ENCODE results near the gene RPRML. TPM values are rescaled to one million over a fixed set of nuclear protein-coding genes. Genes with fewer than 3 reads are reported as not detected.
"Not testable (repeated sequence)": the region's sequence is repeated elsewhere in the genome, so short reads cannot be mapped to it uniquely, and the experiment has no call there.

Gene RPRML
- polyA plus RNA-seq, 1 donor, result 0.42 TPM

DNA sequence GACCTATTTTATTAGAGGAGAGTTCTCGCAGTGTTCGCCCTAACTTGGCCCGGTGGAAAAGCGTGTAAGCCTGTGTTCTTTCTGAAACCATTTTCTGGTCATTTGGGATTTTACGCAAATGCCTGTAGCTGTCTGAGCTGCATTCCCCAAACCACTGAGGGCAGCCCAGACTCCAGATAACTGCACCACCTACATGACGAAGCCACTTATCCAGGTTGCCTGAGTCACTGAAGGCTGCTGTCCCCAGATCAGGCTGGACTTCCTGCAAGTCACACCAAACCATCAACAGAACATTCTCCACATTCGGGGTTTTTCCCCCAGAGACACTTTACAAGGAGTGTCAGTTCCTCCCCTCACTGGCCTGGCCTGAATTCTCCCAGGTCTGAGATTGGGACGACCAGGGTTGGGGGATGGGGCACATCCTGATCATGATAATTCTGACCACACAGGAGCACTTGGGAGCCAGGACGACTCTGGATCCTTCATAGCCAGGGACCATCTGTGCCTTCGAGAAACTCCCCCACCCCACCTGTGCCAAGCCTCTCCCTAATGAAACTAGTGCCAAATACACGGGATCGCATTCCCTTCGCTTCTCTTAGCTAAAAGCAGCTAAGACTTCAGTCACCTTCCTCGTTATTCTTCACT is 2.3 kb downstream of the RPRML start:
- DNase-seq (ENCODE audit: low read depth), result no peak

DNA sequence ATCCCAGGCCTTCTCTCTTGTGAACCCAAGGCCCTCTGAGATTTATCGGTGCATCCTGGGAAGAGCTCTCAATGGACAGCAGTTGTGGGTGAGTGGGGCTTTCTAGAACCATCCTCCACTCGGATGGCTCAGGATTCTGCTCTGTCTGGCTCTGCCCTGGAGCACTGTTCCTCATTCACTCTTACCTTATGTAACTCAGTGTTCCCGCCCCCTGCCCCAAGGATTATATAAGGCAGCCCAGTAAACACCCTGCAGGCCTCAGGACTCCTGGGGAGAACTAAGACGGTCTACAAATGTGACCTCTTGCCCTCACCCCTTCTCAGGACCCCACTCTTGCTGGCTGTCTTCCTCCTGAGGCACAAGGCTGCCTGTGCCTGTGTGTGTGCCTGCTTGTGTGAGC is 3.8 kb downstream of the RPRML start:
- no peak for DNase-seq (ENCODE audit: low read depth)

DNA sequence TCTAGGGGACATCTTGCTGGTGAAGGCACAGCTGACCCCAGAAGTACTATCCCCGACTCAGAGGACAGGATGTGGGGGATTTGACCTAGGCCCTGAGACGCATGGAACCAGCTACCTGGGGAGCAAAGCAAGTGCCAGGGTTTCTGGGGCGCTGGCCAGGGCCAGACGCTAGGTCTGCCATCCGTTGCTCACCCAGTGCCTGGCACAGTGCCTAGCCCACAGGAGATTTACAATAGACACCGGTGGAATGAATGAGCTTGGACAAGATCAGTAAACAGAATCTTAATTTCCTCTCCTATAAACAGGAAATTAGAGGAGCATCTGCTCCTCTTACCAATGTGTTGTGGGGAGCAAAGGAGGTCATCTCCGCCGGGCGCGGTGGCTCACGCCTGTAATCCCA is 5.0 kb downstream of the RPRML start:
- no peak for DNase-seq (ENCODE audit: low read depth)

DNA sequence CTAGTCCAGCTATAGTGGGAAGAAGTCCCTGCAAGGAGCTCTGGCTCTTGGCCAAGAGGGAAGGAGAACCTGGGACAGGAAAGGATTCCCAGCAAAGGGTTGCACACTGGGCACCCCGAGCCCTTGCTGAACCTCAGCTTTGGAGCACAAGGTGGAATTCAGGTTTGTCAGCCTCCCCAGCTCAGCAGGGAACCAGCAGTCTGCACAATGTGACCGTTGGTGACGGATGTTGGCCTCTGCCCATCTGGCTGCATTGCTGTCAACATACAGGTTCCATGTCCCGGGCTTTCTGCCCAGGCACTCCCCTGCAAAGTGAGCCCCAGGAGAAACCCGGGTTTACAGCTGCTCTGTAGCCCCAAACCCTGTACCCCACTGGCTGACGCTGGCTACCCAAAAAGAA is 6.7 kb downstream of the RPRML start:
- no peak for DNase-seq (ENCODE audit: low read depth)

DNA sequence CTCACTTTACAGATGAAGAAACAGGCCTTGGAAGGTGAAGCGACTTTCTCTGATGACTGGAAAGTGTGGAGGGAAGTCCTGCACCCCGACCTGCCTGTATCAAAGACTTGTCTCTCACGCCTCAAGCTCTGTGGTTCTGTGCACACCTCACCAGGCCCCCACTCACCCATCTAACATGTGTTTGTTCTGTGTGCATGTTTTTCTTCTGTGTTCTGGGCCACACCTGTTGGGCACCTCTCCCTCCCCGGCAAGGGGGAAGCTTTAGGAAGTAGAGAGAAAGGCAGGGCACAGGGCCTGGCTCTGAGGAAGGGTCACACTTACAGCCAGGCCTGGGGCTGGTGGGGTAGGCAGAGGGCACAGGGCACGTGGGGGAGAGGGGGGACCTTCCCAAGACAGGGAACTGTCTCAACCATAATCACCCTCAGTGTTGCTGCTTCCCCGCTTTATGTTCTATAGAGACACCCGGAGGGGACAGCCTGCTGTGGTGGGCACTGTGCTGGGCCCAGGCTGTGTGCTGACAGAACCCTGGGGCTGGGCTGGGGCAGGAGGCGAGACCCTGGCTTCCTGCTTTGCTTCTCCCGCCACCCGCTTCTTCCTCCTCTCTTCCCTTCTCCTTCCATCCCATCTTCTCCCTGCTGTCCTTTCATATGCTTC is 7.3 kb downstream of the RPRML start:
- no peak for DNase-seq (ENCODE audit: low read depth)

DNA sequence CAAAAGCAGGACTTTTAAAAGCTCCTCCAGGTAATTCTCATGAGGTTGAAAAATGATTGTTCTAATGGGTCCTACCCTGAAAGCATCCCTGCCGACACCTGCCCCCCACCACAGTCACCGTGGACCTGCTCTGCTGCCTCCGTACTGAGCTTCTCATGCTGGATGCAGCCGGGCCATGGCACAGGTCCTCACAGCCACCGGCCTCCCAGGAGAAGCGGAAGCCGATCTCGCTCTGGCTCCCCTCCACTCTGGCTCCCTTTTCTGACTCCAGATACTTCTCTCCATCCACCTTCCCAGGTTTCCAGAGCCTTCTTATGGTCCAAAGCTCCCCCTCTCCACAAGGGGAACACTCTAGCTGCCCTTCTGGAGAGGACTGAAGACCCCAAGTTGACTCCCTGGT is 10.2 kb downstream of the RPRML start:
- DNase-seq (ENCODE audit: low read depth), result no peak

DNA sequence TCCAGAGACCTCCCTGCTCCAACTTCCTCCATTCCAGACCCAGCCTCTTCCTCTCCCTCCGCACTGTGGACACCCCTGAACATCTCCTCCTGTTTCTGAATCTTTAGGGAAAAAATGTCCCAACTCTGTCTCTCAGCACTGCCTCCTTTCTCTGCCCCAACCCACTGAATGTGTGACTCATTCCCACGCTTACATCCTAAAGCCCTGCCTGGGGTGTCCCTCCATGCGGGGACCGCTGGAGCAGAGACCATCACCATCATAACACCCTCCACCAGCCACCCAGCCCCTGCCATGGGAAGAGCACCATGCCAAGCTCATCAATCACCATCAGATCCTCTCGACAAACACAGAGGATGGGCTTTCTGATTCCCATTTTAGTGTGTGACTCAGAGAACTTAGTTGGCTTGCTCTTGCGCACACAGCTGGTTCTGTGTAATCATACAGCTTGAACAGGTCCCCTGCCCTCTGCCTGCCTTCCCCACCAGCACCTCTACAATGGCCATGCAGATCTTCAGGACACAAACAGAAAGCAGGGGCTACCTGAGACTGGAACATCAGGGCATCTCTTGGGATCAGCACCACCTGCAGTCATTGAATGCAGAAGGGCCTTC is 10.7 kb downstream of the RPRML start:
- DNase-seq (ENCODE audit: low read depth), result no peak

DNA sequence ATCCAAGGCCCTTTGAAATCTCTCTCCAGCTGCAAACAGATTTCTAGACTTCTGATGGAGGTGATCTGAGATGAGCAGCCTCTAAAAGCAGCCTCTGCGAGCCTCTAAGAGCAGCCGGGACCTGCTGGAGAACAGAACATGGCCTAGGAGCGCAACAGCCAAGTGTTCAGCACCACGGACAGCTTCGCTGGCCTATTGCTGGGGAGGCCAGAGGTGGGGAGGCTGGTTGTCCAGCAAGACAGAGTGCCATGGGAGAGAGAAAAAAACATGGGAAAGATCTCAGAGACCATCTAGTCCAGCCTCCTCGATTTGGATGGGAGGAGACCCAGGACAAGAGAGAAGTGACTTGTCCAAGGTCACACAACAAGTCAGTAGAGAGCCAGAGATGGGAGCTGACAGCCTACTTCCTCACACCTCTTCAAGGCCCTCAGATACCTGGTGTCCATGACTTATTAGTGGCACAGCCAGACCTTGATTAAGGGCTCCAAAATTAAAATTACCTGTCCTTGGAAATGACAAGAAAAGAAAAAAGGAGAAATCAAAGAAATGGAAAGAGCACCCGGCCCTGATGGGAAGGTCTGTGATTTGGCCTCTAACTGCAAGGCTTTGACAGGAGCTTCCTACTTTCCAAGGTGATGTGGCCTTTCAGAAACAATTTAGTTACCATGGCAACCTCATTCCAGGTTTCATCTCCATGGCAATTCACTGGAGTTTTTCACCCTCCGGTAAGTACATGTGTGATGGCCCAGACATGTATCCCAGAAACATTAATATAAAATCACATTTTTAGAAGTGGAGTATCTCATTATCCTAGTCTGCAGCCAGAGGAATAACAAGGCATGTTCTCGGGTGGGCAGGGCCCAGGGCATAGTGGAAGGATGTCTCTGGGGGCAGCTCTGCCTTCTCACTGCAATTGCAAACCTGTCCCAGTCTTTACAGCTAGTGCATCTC is 14.5 kb downstream of the RPRML start:
- DNase-seq (ENCODE audit: low read depth), result no peak

DNA sequence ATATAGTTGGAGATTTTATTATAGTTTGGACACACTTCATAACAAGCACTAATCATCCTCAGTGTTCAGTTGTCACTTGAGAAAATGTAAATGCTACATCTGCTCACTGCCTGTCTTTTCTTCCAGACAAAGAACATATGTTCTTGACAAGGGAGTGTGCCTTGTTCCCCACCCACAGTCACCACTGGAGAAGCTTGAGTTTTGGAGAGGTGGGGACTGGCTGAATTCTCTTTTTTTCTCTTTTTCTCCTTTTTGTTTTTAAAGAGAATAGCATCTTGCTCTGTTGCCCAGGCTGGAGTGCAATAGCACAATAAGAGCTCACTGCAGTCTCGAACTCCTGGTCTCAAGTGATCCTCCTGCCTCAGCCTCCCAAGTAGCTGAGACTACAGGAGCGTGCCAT is 15.5 kb downstream of the RPRML start:
- DNase-seq (ENCODE audit: low read depth), result no peak

DNA sequence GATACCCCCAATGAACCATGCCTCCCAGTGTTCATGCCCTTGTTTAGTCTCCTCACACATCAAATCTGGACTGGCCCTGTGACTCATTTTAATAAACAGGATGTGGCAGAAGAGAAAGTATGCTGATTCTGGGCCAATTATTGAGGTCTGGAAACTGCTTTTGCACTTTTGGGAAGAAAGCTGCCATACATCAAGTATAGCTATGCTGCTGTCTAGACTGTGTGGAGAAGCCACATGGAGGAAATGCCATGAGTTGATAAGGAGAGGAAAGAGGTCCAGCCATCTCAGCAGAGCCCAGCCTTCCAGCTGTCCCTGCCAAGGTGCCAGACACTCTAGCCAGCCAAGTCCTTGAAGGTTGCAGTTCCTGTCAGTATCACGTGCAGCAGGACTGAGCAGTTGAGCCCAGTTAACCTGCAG is 16.7 kb downstream of the RPRML start:
- DNase-seq (ENCODE audit: low read depth), result no peak

DNA sequence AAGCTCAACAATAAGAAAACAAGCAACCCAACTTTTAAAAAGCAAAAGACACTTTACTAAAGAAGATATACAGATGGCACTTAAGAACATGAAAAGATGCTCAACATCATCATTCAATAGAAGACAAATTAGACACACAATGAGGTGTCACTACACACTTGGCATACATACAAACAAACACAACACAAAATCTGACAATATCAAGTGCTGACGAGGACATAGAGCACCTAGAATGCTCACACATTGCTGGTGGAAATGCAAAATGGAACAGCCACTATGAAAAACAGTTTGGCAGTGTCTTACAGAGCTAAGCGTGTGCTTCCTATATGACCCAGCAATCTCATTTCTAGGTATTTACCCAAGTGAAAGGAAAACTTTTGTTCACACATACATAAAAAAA is 18.9 kb downstream of the RPRML start:
- DNase-seq (ENCODE audit: low read depth), result no peak

DNA sequence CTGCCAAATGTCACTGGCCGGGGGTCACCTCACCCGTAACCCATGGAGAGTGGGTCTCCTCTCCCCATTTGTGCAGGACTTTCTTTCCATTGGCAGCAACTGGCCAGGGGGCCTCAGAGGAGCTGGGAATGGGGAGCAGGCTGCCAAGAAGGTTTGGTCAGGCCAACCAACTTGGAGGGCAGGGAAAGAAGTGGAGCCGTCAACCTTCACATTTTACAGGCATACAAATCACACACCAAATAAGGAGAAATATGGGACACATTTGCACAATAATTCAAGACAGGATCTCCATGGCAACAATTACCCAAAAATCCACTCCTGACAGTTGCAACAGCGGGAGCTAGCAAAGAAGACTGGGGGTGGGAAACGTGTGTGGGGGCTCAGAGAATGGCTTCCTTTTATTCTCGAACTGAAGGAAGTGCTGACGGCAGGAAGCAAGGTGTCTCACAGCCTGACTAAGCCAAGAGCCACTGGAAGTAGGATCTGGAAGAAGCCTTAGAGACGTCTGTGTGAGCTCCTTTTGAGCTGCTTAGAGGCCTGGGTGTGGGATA is 20.9 kb downstream of the RPRML start:
- DNase-seq (ENCODE audit: low read depth), result no peak

DNA sequence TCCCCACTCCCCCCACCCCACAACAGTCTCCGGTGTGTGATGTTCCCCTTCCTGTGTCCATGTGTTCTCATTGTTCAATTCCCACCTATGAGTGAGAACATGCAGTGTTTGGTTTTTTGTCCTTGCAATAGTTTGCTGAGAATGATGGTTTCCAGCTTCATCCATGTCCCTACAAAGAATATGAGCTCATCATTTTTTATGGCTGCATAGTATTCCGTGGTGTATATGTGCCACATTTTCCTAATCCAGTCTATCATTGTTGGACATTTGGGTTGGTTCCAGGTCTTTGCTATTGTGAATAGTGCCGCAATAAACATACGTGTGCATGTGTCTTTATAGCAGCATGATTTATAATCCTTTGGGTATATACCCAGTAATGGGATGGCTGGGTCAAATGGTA is 25.9 kb downstream of the RPRML start:
- not testable (repeated sequence) for DNase-seq (ENCODE audit: low read depth)

DNA sequence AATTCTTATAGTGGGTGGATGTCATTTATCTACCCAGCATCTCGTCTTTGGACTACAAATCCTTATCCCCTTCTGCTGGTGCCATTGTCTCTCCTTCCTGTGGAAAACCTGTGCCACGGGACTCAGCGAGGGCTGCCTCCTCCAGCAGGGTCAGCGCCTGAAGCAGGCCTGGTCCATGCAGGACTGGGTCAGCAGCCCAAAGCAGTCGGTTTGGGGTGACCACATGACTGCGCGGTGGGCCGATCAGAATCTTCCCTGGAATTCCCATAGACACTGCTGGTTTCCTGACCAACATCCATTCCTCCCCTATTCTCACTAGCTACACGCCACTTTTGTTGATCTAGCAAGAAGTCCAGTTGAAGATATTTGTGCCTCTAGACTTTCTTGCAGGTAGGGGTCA is 26.9 kb downstream of the RPRML start:
- no peak for DNase-seq (ENCODE audit: low read depth)

DNA sequence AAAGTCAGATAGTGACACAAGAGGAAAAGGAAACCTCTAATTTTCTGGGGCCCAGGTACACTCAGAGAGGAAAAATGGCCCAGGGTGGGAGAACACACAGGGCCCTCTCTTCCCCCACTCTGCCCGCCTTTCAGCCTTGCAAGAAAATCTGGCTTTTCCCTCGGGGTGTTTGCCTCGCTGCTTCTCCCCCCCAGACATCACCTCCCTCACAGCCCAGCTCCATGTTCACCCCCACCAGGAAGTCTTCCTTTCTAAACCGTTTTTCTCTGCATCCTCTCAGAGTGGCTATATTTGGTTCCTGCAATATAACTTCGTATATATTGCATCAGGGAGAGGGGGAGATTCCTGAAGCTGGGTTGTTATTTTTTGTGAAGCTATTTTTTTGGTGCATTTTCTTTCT is 27.3 kb downstream of the RPRML start:
- DNase-seq (ENCODE audit: low read depth), result no peak

DNA sequence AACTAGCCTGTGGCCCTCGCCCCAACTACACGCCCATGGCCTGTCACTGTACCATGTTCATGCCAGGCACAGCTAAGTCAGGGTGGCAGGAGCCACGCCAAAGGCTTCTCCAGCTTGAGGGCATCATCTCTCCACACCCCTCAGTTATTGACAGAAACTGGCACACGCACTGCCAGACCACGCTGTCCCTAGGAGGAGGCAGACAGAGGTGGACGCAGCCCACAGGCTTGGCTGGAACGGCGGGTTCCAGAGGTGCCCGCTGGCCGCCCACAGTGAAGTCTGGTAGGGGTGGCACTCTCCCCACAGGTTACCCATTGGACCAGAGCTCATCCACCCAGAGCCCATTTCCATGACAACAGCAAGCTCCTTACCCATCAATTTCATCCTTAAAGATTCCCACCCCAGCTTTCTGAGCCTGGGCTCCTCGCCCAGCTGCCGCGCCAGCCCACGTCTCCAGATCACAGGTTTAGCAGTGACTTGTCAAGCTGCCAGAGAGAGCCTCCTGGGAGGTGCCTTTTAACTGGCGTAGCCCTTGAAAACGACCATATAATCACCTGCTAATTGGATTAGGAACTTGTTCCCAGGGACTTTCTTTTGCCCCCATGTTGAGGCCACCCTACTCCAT is 27.9 kb downstream of the RPRML start:
- no peak for DNase-seq (ENCODE audit: low read depth)

DNA sequence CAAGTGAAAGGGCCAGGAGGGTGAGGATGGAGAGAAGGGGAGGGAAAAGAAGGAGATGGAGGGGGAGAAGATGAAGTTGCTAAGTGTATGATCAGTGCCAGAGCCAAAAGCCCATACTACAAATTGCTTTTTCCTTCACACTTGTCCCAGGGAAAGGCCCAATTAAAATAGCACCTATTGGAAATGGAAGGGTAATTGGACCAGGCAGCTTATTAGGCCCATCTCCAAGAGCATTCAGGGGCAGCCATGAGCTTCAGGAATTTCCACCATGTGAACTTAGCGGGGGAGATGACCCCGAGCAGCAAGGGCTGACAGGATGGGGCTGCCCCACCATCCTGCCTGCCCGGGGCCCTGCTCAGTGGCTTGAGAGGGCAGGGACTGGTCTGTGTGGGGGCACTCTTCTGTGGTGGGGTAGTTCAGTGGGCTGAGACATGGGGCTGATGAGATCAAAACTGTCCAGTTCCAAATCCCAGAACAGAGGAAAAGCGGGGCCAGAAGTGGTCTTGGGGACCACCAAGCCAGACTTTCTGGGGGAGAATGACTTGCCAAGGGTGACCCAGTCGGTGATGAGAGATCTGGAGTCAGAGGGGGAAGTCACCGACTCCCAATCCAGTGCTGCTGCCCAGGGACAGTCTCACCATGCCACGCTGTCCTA is 28.6 kb downstream of the RPRML start:
- DNase-seq (ENCODE audit: low read depth), result no peak

DNA sequence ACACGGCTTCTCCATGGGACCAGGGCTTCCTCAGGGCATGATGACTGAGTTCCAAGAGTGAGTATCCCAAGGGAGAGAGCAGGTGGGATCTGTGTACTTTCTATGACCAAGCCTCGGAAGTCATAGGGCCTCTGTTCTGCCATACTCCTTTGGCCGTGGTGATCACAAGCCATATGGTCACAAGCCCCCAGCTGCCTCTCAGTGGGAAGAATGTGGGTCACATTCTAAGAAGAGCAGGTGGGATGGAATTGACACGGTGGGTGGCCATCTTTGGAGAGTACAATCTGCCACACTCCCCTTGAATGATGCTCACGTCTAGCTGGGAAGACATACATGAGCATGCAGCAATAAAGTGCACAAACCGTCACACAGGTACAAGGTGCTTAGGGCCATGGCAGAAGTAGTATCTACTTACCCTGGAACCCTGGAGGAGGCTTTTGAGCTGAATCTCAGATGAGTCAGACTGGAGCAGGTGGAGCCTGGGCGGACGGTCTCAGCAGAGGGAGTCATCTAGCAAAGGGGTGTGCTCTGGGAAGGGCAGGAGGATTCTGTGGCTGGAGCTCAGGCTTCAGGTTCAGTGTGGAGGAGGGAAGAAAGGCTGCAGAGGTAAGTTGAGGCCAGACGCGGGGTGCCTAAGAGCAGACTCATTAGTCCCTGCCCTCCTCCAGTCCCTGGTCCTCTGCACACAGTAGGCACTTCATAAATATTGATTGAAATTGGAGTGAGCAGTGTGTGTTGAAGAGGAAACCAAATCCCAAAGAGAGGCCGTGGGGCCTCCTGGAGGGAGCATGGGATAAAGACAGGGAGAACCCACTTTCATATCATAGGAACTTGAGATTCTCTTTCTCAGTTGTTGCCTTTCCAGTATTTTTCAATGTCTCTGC is 29.5 kb downstream of the RPRML start:
- no peak for DNase-seq (ENCODE audit: low read depth)

DNA sequence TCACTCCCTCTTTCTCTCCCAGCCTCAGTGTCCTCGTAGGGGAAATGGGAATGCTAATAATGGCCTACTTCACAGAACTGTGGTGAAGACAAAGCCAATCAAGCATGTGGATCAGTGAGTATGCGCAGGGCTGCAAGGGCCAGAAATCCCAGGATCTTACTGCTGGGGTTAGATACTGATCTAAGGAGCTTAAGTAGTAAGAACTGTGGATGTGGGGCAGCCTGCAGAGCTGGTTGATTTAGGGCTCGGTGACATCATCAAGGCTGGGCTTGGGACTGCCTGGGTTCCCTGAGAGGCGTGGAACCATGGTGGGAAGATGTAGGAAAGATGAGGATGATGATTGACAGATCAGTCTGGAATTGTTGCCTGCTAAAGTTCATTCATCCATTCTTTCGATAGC is 30.5 kb downstream of the RPRML start:
- no peak for DNase-seq (ENCODE audit: low read depth)

DNA sequence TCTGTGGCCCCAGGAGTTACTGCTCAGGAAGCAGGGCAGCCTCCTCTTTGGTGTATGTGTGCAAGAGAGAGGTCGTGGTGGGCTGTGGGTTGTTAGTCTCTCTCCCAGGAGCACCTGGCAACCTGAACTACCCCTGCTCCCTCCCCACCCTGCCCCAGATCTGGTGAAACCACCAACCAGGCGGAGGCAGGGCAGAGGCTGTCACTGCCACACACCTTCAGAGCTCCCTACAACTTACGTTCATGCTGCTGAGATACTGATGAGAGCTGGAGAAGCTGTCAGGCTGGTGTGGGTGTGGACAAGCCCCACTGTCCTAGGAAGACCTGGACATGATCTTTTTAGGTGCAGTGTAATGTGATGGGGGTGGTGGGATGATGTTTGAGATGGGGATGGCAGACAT is 31.8 kb downstream of the RPRML start:
- DNase-seq (ENCODE audit: low read depth), result no peak
